HEK293 (cell line): ENCODE results near the gene SSBP2.
A peak's percentile ranks its signal among the peaks of the same experiment; 100 is the strongest.

Experiments
- CTCF ChIA-PET: fragments of 350-600 bp; formaldehyde crosslinking; extraction: SDS; loops from one replicate; lab custom pipeline; 2021; ENCODE audit warnings: antibody characterized with exemption; lab: Yijun Ruan, JAX
- POLR2A ChIA-PET: fragments of 300-600 bp; formaldehyde crosslinking; extraction: SDS; loops from one replicate; lab custom pipeline; 2020; ENCODE audit warnings: antibody characterized with exemption, inconsistent platforms; lab: Yijun Ruan, JAX
- H3K27ac ChIP-seq: fragments of 200-500 bp; sonication (Bioruptor generic); 2 replicates; pipeline ENCODE4 v1.5.1; 2014; ENCODE audit warnings: low read depth, low read length, control low read depth, inconsistent platforms; ENCODE audit errors: extremely low read depth
- H3K36me3 ChIP-seq, 2 experiments: fragments of 200-500 bp in 1 of 2; sonication (Bioruptor generic) in 1 of 2; 1 replicate in 1 of 2; 2 replicates in 1 of 2; pipeline ENCODE4 v1.5.1; 2014 to 2017; ENCODE audit warnings: inconsistent platforms in 2 of 2, low read length in 2 of 2; ENCODE audit not compliant: control insufficient read depth in 2 of 2, insufficient read depth in 1 of 2
- H3K4me1 ChIP-seq: fragments of 200-500 bp; sonication (Bioruptor generic); 2 replicates; pipeline ENCODE4 v1.5.1; 2014; ENCODE audit warnings: mild to moderate bottlenecking, low read length, inconsistent platforms; ENCODE audit not compliant: control insufficient read depth, insufficient read depth
- H3K4me3 ChIP-seq: 2 replicates; pipeline ENCODE4 v1.5.1; 2011; ENCODE audit warnings: low read depth, mild to moderate bottlenecking, control low read depth, low read length, moderate library complexity
- H3K9me3 ChIP-seq: fragments of 200-500 bp; sonication (Bioruptor generic); 2 replicates; pipeline ENCODE4 v1.5.1; 2014; ENCODE audit warnings: low read depth, low read length, inconsistent platforms; ENCODE audit not compliant: control insufficient read depth, insufficient read depth
- FEZF1 ChIP-seq: fragments of 450-650 bp; formaldehyde crosslinking; IDR thresholded peaks from 2 replicates; pipeline ENCODE4 v1.5.1; 2016; ENCODE audit warnings: missing biosample characterization, missing genetic modification characterization
- GFI1B ChIP-seq: fragments of 450-650 bp; formaldehyde crosslinking; IDR thresholded peaks from 2 replicates; pipeline ENCODE4 v1.5.1; 2016; ENCODE audit warnings: missing biosample characterization, missing genetic modification characterization
- OSR2 ChIP-seq: fragments of 450-650 bp; formaldehyde crosslinking; IDR thresholded peaks from 2 replicates; pipeline ENCODE4 v1.5.1; 2016; ENCODE audit warnings: missing biosample characterization, missing genetic modification characterization
- OVOL3 ChIP-seq: fragments of 450-650 bp; formaldehyde crosslinking; IDR thresholded peaks from 2 replicates; pipeline ENCODE4 v1.5.1; 2016; ENCODE audit warnings: missing biosample characterization, missing genetic modification characterization
- PRDM1 ChIP-seq: fragments of 450-650 bp; formaldehyde crosslinking; IDR thresholded peaks from 2 replicates; pipeline ENCODE4; 2016; ENCODE audit warnings: missing biosample characterization, missing genetic modification characterization
- PRDM6 ChIP-seq: fragments of 450-650 bp; formaldehyde crosslinking; IDR thresholded peaks from 2 replicates; pipeline ENCODE4 v1.5.1; 2017; ENCODE audit warnings: missing biosample characterization, missing genetic modification characterization
- ZNF174 ChIP-seq: fragments of 450-650 bp; formaldehyde crosslinking; IDR thresholded peaks from 2 replicates; pipeline ENCODE4 v1.5.0; 2017; ENCODE audit warnings: missing biosample characterization, mild to moderate bottlenecking, missing genetic modification characterization
- ZNF184 ChIP-seq: fragments of 450-650 bp; IDR thresholded peaks from 2 replicates; pipeline ENCODE4 v1.5.1; 2018; ENCODE audit warnings: missing biosample characterization, mild to moderate bottlenecking, missing genetic modification characterization
- ZNF19 ChIP-seq: fragments of 450-650 bp; formaldehyde crosslinking; IDR thresholded peaks from 2 replicates; pipeline ENCODE4; 2016; ENCODE audit warnings: missing biosample characterization, missing genetic modification characterization, low read depth
- ZNF221 ChIP-seq: fragments of 450-650 bp; formaldehyde crosslinking; IDR thresholded peaks from 2 replicates; pipeline ENCODE4 v1.5.1; 2017; ENCODE audit warnings: missing biosample characterization, missing genetic modification characterization, borderline replicate concordance
- ZNF274 ChIP-seq, 2 experiments: fragments of 200-500 bp in 1 of 2; fragments of 450-650 bp in 1 of 2; sonication (Bioruptor generic) in 1 of 2; formaldehyde crosslinking in 1 of 2; IDR thresholded peaks; 2 replicates each; pipeline versions ENCODE4 v1.5.1 to v1.6.1; 2014 to 2016; ENCODE audit warnings: borderline replicate concordance in 1 of 2, inconsistent platforms in 1 of 2, low read length in 1 of 2, missing biosample characterization in 1 of 2, missing genetic modification characterization in 1 of 2
- ZNF311 ChIP-seq: fragments of 450-650 bp; formaldehyde crosslinking; IDR thresholded peaks from 2 replicates; pipeline ENCODE4 v1.5.1; 2017; ENCODE audit warnings: missing biosample characterization, missing genetic modification characterization, borderline replicate concordance
- ZNF394 ChIP-seq: fragments of 450-650 bp; formaldehyde crosslinking; IDR thresholded peaks from 2 replicates; pipeline ENCODE4 v1.5.1; 2016; ENCODE audit warnings: missing biosample characterization, missing genetic modification characterization, mild to moderate bottlenecking, moderate library complexity, borderline replicate concordance
- ZNF488 ChIP-seq: fragments of 450-650 bp; formaldehyde crosslinking; IDR thresholded peaks from 2 replicates; pipeline ENCODE4 v1.5.1; 2016; ENCODE audit warnings: missing biosample characterization, missing genetic modification characterization
- ZNF544 ChIP-seq: fragments of 450-650 bp; formaldehyde crosslinking; IDR thresholded peaks from 2 replicates; pipeline ENCODE4 v1.5.0; 2017; ENCODE audit warnings: missing biosample characterization, missing genetic modification characterization
- ZNF549 ChIP-seq: fragments of 450-650 bp; IDR thresholded peaks from 2 replicates; pipeline ENCODE4 v1.5.1; 2018; ENCODE audit warnings: missing biosample characterization, missing genetic modification characterization, mild to moderate bottlenecking, inconsistent platforms, moderate library complexity
- ZNF610 ChIP-seq: fragments of 450-650 bp; formaldehyde crosslinking; IDR thresholded peaks from 2 replicates; pipeline ENCODE4 v1.5.1; 2016; ENCODE audit warnings: missing biosample characterization, missing genetic modification characterization, borderline replicate concordance
- ZNF707 ChIP-seq: fragments of 450-650 bp; formaldehyde crosslinking; IDR thresholded peaks from 2 replicates; pipeline ENCODE4 v1.5.1; 2016; ENCODE audit warnings: missing biosample characterization, missing genetic modification characterization
- ZNF776 ChIP-seq: fragments of 450-650 bp; formaldehyde crosslinking; IDR thresholded peaks from 2 replicates; pipeline ENCODE4 v1.5.0; 2017; ENCODE audit warnings: missing biosample characterization, missing genetic modification characterization, borderline replicate concordance
- ZNF791 ChIP-seq: fragments of 450-650 bp; formaldehyde crosslinking; IDR thresholded peaks from 2 replicates; pipeline ENCODE4 v1.5.1; 2016; ENCODE audit warnings: missing biosample characterization, missing genetic modification characterization
- ZNF843 ChIP-seq: fragments of 450-650 bp; formaldehyde crosslinking; IDR thresholded peaks from 2 replicates; pipeline ENCODE4 v1.5.1; 2016; ENCODE audit warnings: missing biosample characterization, missing genetic modification characterization
- ZXDB ChIP-seq: fragments of 450-650 bp; formaldehyde crosslinking; IDR thresholded peaks from 2 replicates; pipeline ENCODE4 v1.5.1; 2016; ENCODE audit warnings: missing biosample characterization, missing genetic modification characterization

The SSBP2 gene

GRCh38 chr5:81556809-81557208 is 194.1 kb downstream of the SSBP2 start:
- ChIA-PET POLR2A (no interaction called here), CTCF (interaction anchor here (0.7 kb wide), 1 partner anchor 23 kb away, joined by 3 read pairs; no protein-coding TSS in a partner anchor)
- H3K4me3 ChIP-seq = no peak overlapping the region
- no peak overlapping the region for H3K27ac ChIP-seq
- no peaks in the 10 kb centered on the region for H3K36me3 ChIP-seq
- H3K4me1 ChIP-seq = peaks cover 5% of the 10 kb centered on the region; the same call in 1 of the 2 replicates
- no peak for TF ChIP-seq ZXDB (tag by site-specific recombination)
- TF ChIP-seq ZNF184 (tag by site-specific recombination) = no peak
- 0 out of 2 replicates have a peak, but pooled peaks have one; percentile 10 for TF ChIP-seq PRDM1 (tag by site-specific recombination)
- no peak for TF ChIP-seq ZNF776 (tag by site-specific recombination)
- TF ChIP-seq, all 188 proteins: peak for 1
- H3K9me3 ChIP-seq = no peaks in the 10 kb centered on the region

GRCh38 chr5:81555865-81556264 is 195.0 kb downstream of the SSBP2 start:
- peaks cover 5% of the 10 kb centered on the region; the same call in 1 of the 2 replicates for H3K4me1 ChIP-seq
- ChIA-PET CTCF (no interaction called here), POLR2A (no interaction called here)
- no peak overlapping the region for H3K27ac ChIP-seq
- H3K4me3 ChIP-seq = no peak overlapping the region
- H3K9me3 ChIP-seq = no peaks in the 10 kb centered on the region
- TF ChIP-seq ZNF174 (tag by site-specific recombination) = no peak
- TF ChIP-seq OVOL3 (tag by site-specific recombination) = no peak
- TF ChIP-seq ZNF311 (tag by site-specific recombination) = no peak
- TF ChIP-seq ZNF549 (tag by site-specific recombination) = no peak
- no peak for TF ChIP-seq ZNF274 (IDR thresholded peaks at IDR 0.05; ENCODE audit: low read length)
- TF ChIP-seq ZNF274 (tag by site-specific recombination; IDR thresholded peaks at IDR 0.05; ENCODE audit: borderline replicate concordance) = no peak
- no peak for TF ChIP-seq ZNF707
- TF ChIP-seq ZNF488 (tag by site-specific recombination) = no peak
- no peaks in the 10 kb centered on the region for H3K36me3 ChIP-seq

- Histone ChIP-seq H3K4me3 (no peak overlapping the region), H3K4me1 (peaks cover 5% of the 10 kb centered on the region; the same call in 1 of the 2 replicates), H3K9me3 (no peaks in the 10 kb centered on the region), H3K36me3 (no peaks in the 10 kb centered on the region), H3K27ac (no peak overlapping the region)
- CTCF ChIA-PET = no interaction called here
- TF ChIP-seq ZNF791 (tag by site-specific recombination) (no peak), ZNF394 (tag by site-specific recombination) (no peak), GFI1B (tag by site-specific recombination) (peak; percentile 76; the same call in 1 of the 2 replicates), ZNF544 (no peak), ZNF221 (no peak), PRDM6 (tag by site-specific recombination) (peak; percentile 81), ZNF549 (tag by site-specific recombination) (no peak), ZNF19 (tag by site-specific recombination) (no peak), OSR2 (tag by site-specific recombination) (peak; percentile 52; the same call in 1 of the 2 replicates), FEZF1 (tag by site-specific recombination) (peak; percentile 72), ZNF843 (peak; percentile 81), ZNF610 (tag by site-specific recombination) (no peak)
- POLR2A ChIA-PET = no interaction called here
Observed at GRCh38 chr5:81554647-81555046, 196.2 kb downstream of the SSBP2 start.
